ENCODE data around the gene PHC3. TPM values are rescaled to one million over a fixed set of nuclear protein-coding genes. Genes with fewer than 3 reads are reported as not detected.

Gene PHC3
- total RNA-seq, 1 donor from 2014 or later, result 29.7 TPM

- no peak for DNase-seq (ENCODE audit: extremely low read depth, low read depth, low spot score)
Measured at GRCh38 chr3:170079536-170080165, 101.9 kb downstream of the PHC3 start.

GRCh38 chr3:170078620-170079281 lies 102.8 kb downstream of the PHC3 start:
- no peak for DNase-seq (ENCODE audit: extremely low read depth, low read depth, low spot score)

GRCh38 chr3:170077361-170077760 lies 104.2 kb downstream of the PHC3 start:
- no peak for DNase-seq (ENCODE audit: extremely low read depth, low read depth, low spot score)

- no peak for DNase-seq (ENCODE audit: extremely low read depth, low read depth, low spot score)
Measured at GRCh38 chr3:170076715-170077238, 104.8 kb downstream of the PHC3 start.

- no peak for DNase-seq (ENCODE audit: extremely low read depth, low read depth, low spot score)
Measured at GRCh38 chr3:170075441-170076091, 106.0 kb downstream of the PHC3 start.

GRCh38 chr3:170064108-170064507 lies 117.4 kb downstream of the PHC3 start:
- DNase-seq (ENCODE audit: extremely low read depth, low read depth, low spot score), result no peak

GRCh38 chr3:170063691-170064090 lies 117.8 kb downstream of the PHC3 start:
- no peak for DNase-seq (ENCODE audit: extremely low read depth, low read depth, low spot score)

- no peak for DNase-seq (ENCODE audit: extremely low read depth, low read depth, low spot score)
Measured at GRCh38 chr3:170062769-170063168, 118.8 kb downstream of the PHC3 start.

GRCh38 chr3:170062068-170062467 lies 119.5 kb downstream of the PHC3 start:
- DNase-seq (ENCODE audit: extremely low read depth, low read depth, low spot score), result no peak

- DNase-seq (ENCODE audit: extremely low read depth, low read depth, low spot score), result no peak
Measured at GRCh38 chr3:170059447-170059846, 122.1 kb downstream of the PHC3 start.

GRCh38 chr3:170058127-170058526 lies 123.4 kb downstream of the PHC3 start:
- no peak for DNase-seq (ENCODE audit: extremely low read depth, low read depth, low spot score)

- no peak for DNase-seq (ENCODE audit: extremely low read depth, low read depth, low spot score)
Measured at GRCh38 chr3:170057550-170057949, 124.0 kb downstream of the PHC3 start.

GRCh38 chr3:170056710-170057454 lies 124.7 kb downstream of the PHC3 start:
- DNase-seq (ENCODE audit: extremely low read depth, low read depth, low spot score), result no peak

GRCh38 chr3:170055209-170055608 lies 126.3 kb downstream of the PHC3 start:
- DNase-seq (ENCODE audit: extremely low read depth, low read depth, low spot score), result no peak

GRCh38 chr3:170054204-170054603 lies 127.3 kb downstream of the PHC3 start:
- DNase-seq (ENCODE audit: extremely low read depth, low read depth, low spot score), result no peak

GRCh38 chr3:170052398-170052797 lies 129.1 kb downstream of the PHC3 start:
- DNase-seq (ENCODE audit: extremely low read depth, low read depth, low spot score), result no peak

- no peak for DNase-seq (ENCODE audit: extremely low read depth, low read depth, low spot score)
Measured at GRCh38 chr3:170050753-170051152, 130.8 kb downstream of the PHC3 start.

GRCh38 chr3:170049146-170050000 lies 132.2 kb downstream of the PHC3 start:
- no peak for DNase-seq (ENCODE audit: extremely low read depth, low read depth, low spot score)

- no peak for DNase-seq (ENCODE audit: extremely low read depth, low read depth, low spot score)
Measured at GRCh38 chr3:170047133-170047404, 134.5 kb downstream of the PHC3 start.

Data from glomerular endothelial cell (primary cell).